H9 (cell line): ENCODE results near the gene UVSSA. TPM values are rescaled to one million over a fixed set of nuclear protein-coding genes. Genes with fewer than 3 reads are reported as not detected.

Experiments
- DNase-seq: peaks from one replicate; pipeline ENCODE4 v3.0.0-alpha.2; 2017
- H2AFZ ChIP-seq: one replicate; pipeline ENCODE4 v1.6.1; 2013; ENCODE audit warnings: mild to moderate bottlenecking, low read length, control low read depth, moderate library complexity
- H2AK5ac ChIP-seq: 2 replicates; pipeline ENCODE4 v1.6.1; 2013; ENCODE audit warnings: low read length, control low read depth, mixed read lengths; ENCODE audit not compliant: insufficient read length
- H2BK120ac ChIP-seq: one replicate; pipeline ENCODE4 v1.6.1; 2013; ENCODE audit warnings: low read depth, mild to moderate bottlenecking, low read length, control low read depth, inconsistent platforms; ENCODE audit not compliant: poor library complexity, severe bottlenecking
- H2BK12ac ChIP-seq: 2 replicates; pipeline ENCODE4 v1.6.1; 2013; ENCODE audit warnings: low read length, control low read depth, mixed read lengths, low read depth; ENCODE audit not compliant: insufficient read length
- H2BK15ac ChIP-seq: 2 replicates; pipeline ENCODE4 v1.6.1; 2013; ENCODE audit warnings: low read depth, low read length, control low read depth
- H2BK20ac ChIP-seq: one replicate; pipeline ENCODE4 v1.6.1; 2013; ENCODE audit warnings: low read depth, mild to moderate bottlenecking, low read length, control low read depth, inconsistent platforms; ENCODE audit not compliant: poor library complexity, severe bottlenecking
- H2BK5ac ChIP-seq: 2 replicates; pipeline ENCODE4 v1.6.1; 2013; ENCODE audit warnings: low read length, control low read depth, mixed read lengths; ENCODE audit not compliant: insufficient read length
- H3K14ac ChIP-seq: 2 replicates; pipeline ENCODE4 v1.6.1; 2013; ENCODE audit warnings: low read length, control low read depth; ENCODE audit not compliant: insufficient read depth
- H3K18ac ChIP-seq: 2 replicates; pipeline ENCODE4 v1.6.1; 2013; ENCODE audit warnings: low read depth, mild to moderate bottlenecking, mixed read lengths, low read length, control low read depth; ENCODE audit not compliant: insufficient read length
- H3K23ac ChIP-seq: 2 replicates; pipeline ENCODE4 v1.6.1; 2013; ENCODE audit warnings: low read length, control low read depth, mixed read lengths, low read depth; ENCODE audit not compliant: insufficient read length
- H3K23me2 ChIP-seq: 2 replicates; pipeline ENCODE4 v1.6.1; 2013; ENCODE audit warnings: low read depth, mild to moderate bottlenecking, mixed read lengths, low read length, control low read depth; ENCODE audit not compliant: insufficient read length, poor library complexity, severe bottlenecking
- H3K27ac ChIP-seq: 2 replicates; pipeline ENCODE4 v1.5.1; 2013; ENCODE audit warnings: low read length, control low read depth, mixed read lengths, low read depth; ENCODE audit not compliant: insufficient read length
- H3K27me3 ChIP-seq: 2 replicates; pipeline ENCODE4 v1.6.1; 2013; ENCODE audit warnings: low read length, control low read depth, inconsistent platforms; ENCODE audit not compliant: insufficient read depth
- H3K4ac ChIP-seq: 2 replicates; pipeline ENCODE4 v1.6.1; 2013; ENCODE audit warnings: low read depth, mild to moderate bottlenecking, control low read depth, inconsistent platforms, low read length, moderate library complexity
- H3K4me1 ChIP-seq: 2 replicates; pipeline ENCODE4 v1.6.1; 2013; ENCODE audit warnings: low read length, control low read depth, inconsistent platforms; ENCODE audit not compliant: insufficient read depth
- H3K4me2 ChIP-seq: 2 replicates; pipeline ENCODE4 v1.6.1; 2013; ENCODE audit warnings: low read length, control low read depth, mixed read lengths; ENCODE audit not compliant: insufficient read length, insufficient read depth
- H3K56ac ChIP-seq: 2 replicates; pipeline ENCODE4 v1.6.1; 2013; ENCODE audit warnings: low read depth, mild to moderate bottlenecking, mixed read lengths, low read length, control low read depth; ENCODE audit not compliant: insufficient read length
- H3K79me1 ChIP-seq: 2 replicates; pipeline ENCODE4 v1.6.1; 2013; ENCODE audit warnings: low read depth, mild to moderate bottlenecking, moderate library complexity, low read length, control low read depth, inconsistent platforms; ENCODE audit not compliant: insufficient read depth, poor library complexity, severe bottlenecking
- H3K79me2 ChIP-seq: 2 replicates; pipeline ENCODE4 v1.6.1; 2013; ENCODE audit warnings: low read length, control low read depth, inconsistent platforms; ENCODE audit not compliant: insufficient read depth
- H3K9ac ChIP-seq: 2 replicates; pipeline ENCODE4 v1.6.1; 2013; ENCODE audit warnings: low read length, control low read depth, mixed read lengths; ENCODE audit not compliant: insufficient read length; ENCODE audit errors: extremely low read depth
- H3K9me3 ChIP-seq: one replicate; pipeline ENCODE4 v1.6.1; 2013; ENCODE audit warnings: low read depth, low read length, inconsistent platforms; ENCODE audit not compliant: control insufficient read depth
- H3T11ph ChIP-seq: one replicate; pipeline ENCODE4 v1.6.1; 2013; ENCODE audit warnings: mild to moderate bottlenecking, low read length, control low read depth, inconsistent platforms
- H4K20me1 ChIP-seq: one replicate; pipeline ENCODE4 v1.6.1; 2013; ENCODE audit not compliant: control insufficient read depth, insufficient read length, insufficient read depth
- H4K5ac ChIP-seq: 2 replicates; pipeline ENCODE4 v1.6.1; 2013; ENCODE audit warnings: low read depth, mild to moderate bottlenecking, mixed read lengths, low read length, control low read depth; ENCODE audit not compliant: insufficient read length
- H4K8ac ChIP-seq: replicated peaks from 2 replicates; pipeline ENCODE4 v1.6.1; 2013; ENCODE audit warnings: low read length, control low read depth, mixed read lengths, low read depth; ENCODE audit not compliant: insufficient read length
- H4K91ac ChIP-seq: 2 replicates; pipeline ENCODE4 v1.6.1; 2013; ENCODE audit warnings: low read depth, mild to moderate bottlenecking, moderate library complexity, mixed read lengths, low read length, control low read depth; ENCODE audit not compliant: insufficient read length
- H3K27ac Mint-ChIP-seq, 3 experiments: 2 replicates in 2 of 3; 3 replicates in 1 of 3; pipeline ENCODE4 v1.8.0; 2020 to 2021; ENCODE audit warnings: mixed read lengths in 3 of 3, mild to moderate bottlenecking in 1 of 3, moderate library complexity in 1 of 3
- H3K27me3 Mint-ChIP-seq: 2 replicates; pipeline ENCODE4 v1.8.0; 2021; ENCODE audit warnings: low read depth, mild to moderate bottlenecking, moderate library complexity, mixed read lengths
- H3K36me3 Mint-ChIP-seq, 3 experiments: 2 replicates in 2 of 3; 3 replicates in 1 of 3; pipeline ENCODE4 v1.8.0; 2020 to 2021; ENCODE audit warnings: low read depth in 3 of 3, mixed read lengths in 3 of 3; ENCODE audit not compliant: insufficient read depth in 1 of 3
- H3K4me1 Mint-ChIP-seq, 2 experiments: 2 replicates each; pipeline ENCODE4 v1.8.0; 2020; ENCODE audit warnings: mixed read lengths in 2 of 2
- H3K4me3 Mint-ChIP-seq, 2 experiments: 2 replicates in 1 of 2; 3 replicates in 1 of 2; pipeline ENCODE4 v1.8.0; 2020 to 2021; ENCODE audit warnings: mild to moderate bottlenecking in 2 of 2, mixed read lengths in 2 of 2, moderate library complexity in 1 of 2
- H3K9me3 Mint-ChIP-seq, 2 experiments: 2 replicates in 1 of 2; 3 replicates in 1 of 2; pipeline ENCODE4 v1.8.0; 2020; ENCODE audit warnings: mild to moderate bottlenecking in 2 of 2, mixed read lengths in 2 of 2, moderate library complexity in 1 of 2
- CTCF ChIP-seq: fragments of 200-600 bp; sonication (generic); conservative IDR thresholded peaks from 3 replicates; pipeline ENCODE4 v1.8.0; 2021; ENCODE audit warnings: antibody characterized with exemption, mild to moderate bottlenecking
- WGBS: extraction: QIAGEN DNeasy Blood & Tissue Kit; methylation state at CpG from one replicate; pipeline ENCODE4 v1.1.7; 2013; ENCODE audit warnings: missing lambda C conversion rate, low lambda C conversion rate, mixed read lengths; ENCODE audit not compliant: insufficient read length; ENCODE audit errors: extremely low coverage; 5-methylcytosine and 5-hydroxymethylcytosine counted together
- total RNA-seq: library from RNA; stranded (reverse); gene quantifications from 2 replicates; pipeline ENCODE4 v1.2.1, GENCODE V29; 2021

UVSSA gene
- total RNA-seq, 1 experiment from 2014 or later, result 15.9 TPM

- Histone ChIP-seq H3K56ac (no peak overlapping the region), H2BK15ac (no peak overlapping the region), H3K18ac (no peak overlapping the region), H2AFZ (no peak overlapping the region), H4K20me1 (no peaks in the 10 kb centered on the region), H2BK20ac (no peak overlapping the region), H3K27ac (no peak overlapping the region), H3K79me1 (no peaks in the 10 kb centered on the region), H3K27me3 (no peaks in the 10 kb centered on the region), H2BK12ac (no peak overlapping the region), H3K4me1 (no peaks in the 10 kb centered on the region), H4K91ac (no peak overlapping the region), H3K4ac (no peak overlapping the region), H3K23ac (no peak overlapping the region), H3K4me2 (no peak overlapping the region), H2BK5ac (no peak overlapping the region), H2AK5ac (no peak overlapping the region), H2BK120ac (no peak overlapping the region), H3K9me3 (no peaks in the 10 kb centered on the region), H3K14ac (no peak overlapping the region), H4K8ac (no peak overlapping the region), H3K79me2 (no peaks in the 10 kb centered on the region), H3T11ph (no peak overlapping the region), H3K9ac (no peak overlapping the region), H4K5ac (no peak overlapping the region), H3K23me2 (no peaks in the 10 kb centered on the region)
- no peak for DNase-seq
- H3K9me3 Mint-ChIP-seq, result no peaks in the 10 kb centered on the region
- no peaks in the 10 kb centered on the region for H3K27me3 Mint-ChIP-seq
- peaks cover 2 to 25% (median 18%) of the 10 kb centered on the region in 3 experiments; a peak in 6 of 7 replicates for H3K36me3 Mint-ChIP-seq
- no CpG with 5 or more reads among the region's 27 CpGs for WGBS
- H3K4me1 Mint-ChIP-seq, result 0 out of 4 replicates have a peak, but pooled peaks cover 0 to 2% of the 10 kb centered on the region in 2 experiments
- no peak for TF ChIP-seq CTCF
- no peak overlapping the region for H3K27ac Mint-ChIP-seq
- H3K4me3 Mint-ChIP-seq, result no peak overlapping the region
These were observed 10.6 kb downstream of the UVSSA start for GRCh38 chr4:1357356-1358248.
